Measurements from ENCODE around the gene GATAD1. TPM values are rescaled to one million over a fixed set of nuclear protein-coding genes. Genes with fewer than 3 reads are reported as not detected.
"Not testable (repeated sequence)": the region's sequence is repeated elsewhere in the genome, so short reads cannot be mapped to it uniquely, and the experiment has no call there.

Gene GATAD1
- total RNA-seq, 1 experiment from 2014 or later, result 27.0 TPM

DNA sequence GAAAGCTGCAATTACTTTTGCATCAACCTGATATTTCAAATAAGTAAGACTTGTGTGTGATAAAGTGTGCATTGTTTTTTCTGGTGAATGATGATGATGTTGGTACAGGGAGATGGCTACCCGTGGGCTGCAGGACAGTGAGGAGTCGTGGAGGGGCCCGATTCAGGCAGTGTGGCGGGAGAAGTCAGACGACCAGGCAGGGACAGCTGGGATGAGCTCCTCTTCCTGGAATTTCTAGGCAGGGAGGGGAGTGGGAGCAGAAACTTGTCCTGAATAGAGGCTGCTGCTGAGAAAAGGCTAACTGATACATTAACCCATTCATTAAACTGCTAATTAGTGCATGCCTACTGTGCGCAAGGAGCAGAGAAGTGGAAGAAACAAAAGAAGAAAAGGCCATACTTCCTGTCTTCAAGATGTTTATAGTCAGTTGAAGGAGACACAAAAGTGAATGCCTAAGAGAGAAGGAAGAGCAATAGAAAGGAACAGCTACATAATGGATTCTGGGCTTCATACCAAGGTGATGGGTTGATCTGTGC, 9.3 kb upstream of the GATAD1 start:
- Histone ChIP-seq H3K27me3 (ENCODE audit: control insufficient read depth, insufficient read depth, low read length) (no peaks in the 10 kb centered on the region; the same call in none of the 2 replicates), H3K27ac (ENCODE audit: low read length) (no peak overlapping the region), H3K36me3 (ENCODE audit: control insufficient read depth, insufficient read depth, low read length) (no peaks in the 10 kb centered on the region), H3K4me3 (ENCODE audit: low read depth in 2 of 2, low read length in 2 of 2) (no peak overlapping the region), H3K4me1 (ENCODE audit: control insufficient read depth, insufficient read depth, low read length) (no peaks in the 10 kb centered on the region), H3K9me3 (ENCODE audit: control insufficient read depth, insufficient read depth, low read depth, low read length) (no peaks in the 10 kb centered on the region)
- DNase-seq (ENCODE audit: low read depth, low spot score), result no peak
- ATAC-seq, result no peak
- TF ChIP-seq, protein P1, sequence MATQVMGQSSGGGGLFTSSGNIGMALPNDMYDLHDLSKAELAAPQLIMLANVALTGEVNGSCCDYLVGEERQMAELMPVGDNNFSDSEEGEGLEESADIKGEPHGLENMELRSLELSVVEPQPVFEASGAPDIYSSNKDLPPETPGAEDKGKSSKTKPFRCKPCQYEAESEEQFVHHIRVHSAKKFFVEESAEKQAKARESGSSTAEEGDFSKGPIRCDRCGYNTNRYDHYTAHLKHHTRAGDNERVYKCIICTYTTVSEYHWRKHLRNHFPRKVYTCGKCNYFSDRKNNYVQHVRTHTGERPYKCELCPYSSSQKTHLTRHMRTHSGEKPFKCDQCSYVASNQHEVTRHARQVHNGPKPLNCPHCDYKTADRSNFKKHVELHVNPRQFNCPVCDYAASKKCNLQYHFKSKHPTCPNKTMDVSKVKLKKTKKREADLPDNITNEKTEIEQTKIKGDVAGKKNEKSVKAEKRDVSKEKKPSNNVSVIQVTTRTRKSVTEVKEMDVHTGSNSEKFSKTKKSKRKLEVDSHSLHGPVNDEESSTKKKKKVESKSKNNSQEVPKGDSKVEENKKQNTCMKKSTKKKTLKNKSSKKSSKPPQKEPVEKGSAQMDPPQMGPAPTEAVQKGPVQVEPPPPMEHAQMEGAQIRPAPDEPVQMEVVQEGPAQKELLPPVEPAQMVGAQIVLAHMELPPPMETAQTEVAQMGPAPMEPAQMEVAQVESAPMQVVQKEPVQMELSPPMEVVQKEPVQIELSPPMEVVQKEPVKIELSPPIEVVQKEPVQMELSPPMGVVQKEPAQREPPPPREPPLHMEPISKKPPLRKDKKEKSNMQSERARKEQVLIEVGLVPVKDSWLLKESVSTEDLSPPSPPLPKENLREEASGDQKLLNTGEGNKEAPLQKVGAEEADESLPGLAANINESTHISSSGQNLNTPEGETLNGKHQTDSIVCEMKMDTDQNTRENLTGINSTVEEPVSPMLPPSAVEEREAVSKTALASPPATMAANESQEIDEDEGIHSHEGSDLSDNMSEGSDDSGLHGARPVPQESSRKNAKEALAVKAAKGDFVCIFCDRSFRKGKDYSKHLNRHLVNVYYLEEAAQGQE (IDR thresholded peaks at IDR 0.05; ENCODE audit: insufficient read depth in 1 of 2, low read depth in 2 of 2, low read length in 1 of 2), result no peak
- TF ChIP-seq SIN3A (IDR thresholded peaks at IDR 0.05; ENCODE audit: borderline replicate concordance, insufficient read depth, low read depth, low read length) (no peak), TCF7L2 (IDR thresholded peaks at IDR 0.05; ENCODE audit: low read depth, low read length) (no peak), POLR2AphosphoS5 (IDR thresholded peaks at IDR 0.05; ENCODE audit: low read depth, low read length) (no peak)
- TF ChIP-seq, protein P2, sequence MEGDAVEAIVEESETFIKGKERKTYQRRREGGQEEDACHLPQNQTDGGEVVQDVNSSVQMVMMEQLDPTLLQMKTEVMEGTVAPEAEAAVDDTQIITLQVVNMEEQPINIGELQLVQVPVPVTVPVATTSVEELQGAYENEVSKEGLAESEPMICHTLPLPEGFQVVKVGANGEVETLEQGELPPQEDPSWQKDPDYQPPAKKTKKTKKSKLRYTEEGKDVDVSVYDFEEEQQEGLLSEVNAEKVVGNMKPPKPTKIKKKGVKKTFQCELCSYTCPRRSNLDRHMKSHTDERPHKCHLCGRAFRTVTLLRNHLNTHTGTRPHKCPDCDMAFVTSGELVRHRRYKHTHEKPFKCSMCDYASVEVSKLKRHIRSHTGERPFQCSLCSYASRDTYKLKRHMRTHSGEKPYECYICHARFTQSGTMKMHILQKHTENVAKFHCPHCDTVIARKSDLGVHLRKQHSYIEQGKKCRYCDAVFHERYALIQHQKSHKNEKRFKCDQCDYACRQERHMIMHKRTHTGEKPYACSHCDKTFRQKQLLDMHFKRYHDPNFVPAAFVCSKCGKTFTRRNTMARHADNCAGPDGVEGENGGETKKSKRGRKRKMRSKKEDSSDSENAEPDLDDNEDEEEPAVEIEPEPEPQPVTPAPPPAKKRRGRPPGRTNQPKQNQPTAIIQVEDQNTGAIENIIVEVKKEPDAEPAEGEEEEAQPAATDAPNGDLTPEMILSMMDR (IDR thresholded peaks at IDR 0.05), result no peak
- in situ Hi-C loops (cut with HindIII; ENCODE audit: low pct_unique_long_range_greater_than_20kb, low sequenced_read_pairs) (no loop called here), intact Hi-C loops (cut with micrococcal nuclease; ENCODE audit: unreplicated experiment) (no loop called here)
- POLR2A ChIA-PET, result interaction anchor here (0.6 kb wide), 1 partner anchor 99 kb away, joined by 4 read pairs; no protein-coding TSS in a partner anchor
- no TSS peak for BruUV-seq (replicated peaks)
- CTCF ChIA-PET, result interaction anchor here (0.6 to 0.8 kb wide), 2 partner anchors 12 to 29 kb away, joined by 3 to 4 read pairs; no protein-coding TSS in a partner anchor

DNA sequence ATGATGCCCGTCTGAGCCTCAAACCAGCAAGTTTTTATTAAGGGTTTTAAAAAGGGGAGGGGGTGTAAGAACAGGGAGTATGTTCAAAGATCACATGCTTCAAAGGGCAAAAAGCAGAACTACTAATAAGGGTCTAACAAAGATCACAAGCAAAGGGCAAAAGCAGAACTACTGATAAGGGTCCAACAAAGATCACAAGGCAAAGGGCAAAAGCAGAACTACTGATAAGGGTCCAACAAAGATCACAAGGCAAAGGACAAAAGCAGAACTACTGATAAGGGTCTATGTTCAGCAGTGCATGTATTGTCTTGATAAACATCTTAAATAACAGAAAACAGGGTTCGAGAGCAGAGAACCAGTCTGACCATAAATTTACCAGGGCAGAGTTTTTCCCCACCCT, 4.6 kb upstream of the GATAD1 start:
- BruUV-seq (replicated peaks); H3K4me1 ChIP-seq (ENCODE audit: control insufficient read depth, insufficient read depth, low read length); H3K9me3 ChIP-seq (ENCODE audit: control insufficient read depth, insufficient read depth, low read depth, low read length); H3K27me3 ChIP-seq (ENCODE audit: control insufficient read depth, insufficient read depth, low read length); POLR2A ChIA-PET; ATAC-seq; in situ Hi-C loops (cut with HindIII; ENCODE audit: low pct_unique_long_range_greater_than_20kb, low sequenced_read_pairs); H3K36me3 ChIP-seq (ENCODE audit: control insufficient read depth, insufficient read depth, low read length); CTCF ChIA-PET; DNase-seq (ENCODE audit: low read depth, low spot score); H3K27ac ChIP-seq (ENCODE audit: low read length); H3K4me3 ChIP-seq (ENCODE audit: low read depth in 2 of 2, low read length in 2 of 2): not testable (repeated sequence)
- intact Hi-C loops (cut with micrococcal nuclease; ENCODE audit: unreplicated experiment), result loop anchor here (10.0 kb wide), 1 partner anchor 308 kb away; the partner anchor contains the start of gene CYP51A1

DNA sequence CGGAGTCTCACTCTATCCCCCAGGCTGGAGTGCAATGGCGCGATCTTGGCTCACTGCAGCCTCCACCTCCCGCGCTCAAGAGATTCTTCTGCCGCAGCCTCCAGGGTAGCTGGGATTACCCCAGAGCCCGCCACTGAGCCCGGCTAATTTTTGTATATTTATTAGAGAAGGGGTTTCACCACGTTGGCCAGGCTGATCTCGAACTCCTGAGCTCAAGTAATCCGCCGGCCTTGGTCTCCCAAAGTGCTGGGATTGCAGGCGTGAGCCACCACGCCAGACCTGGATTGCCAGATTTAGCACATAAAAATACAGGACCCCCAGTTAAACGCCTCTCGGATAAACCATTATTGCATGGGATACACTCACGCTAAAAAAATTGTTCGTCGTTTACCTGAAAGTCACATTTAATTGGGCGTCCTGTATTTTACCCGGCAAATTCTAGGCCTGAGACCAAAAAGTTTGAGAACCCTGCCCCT, 375 bp upstream of the GATAD1 start:
- Histone ChIP-seq H3K4me3 (ENCODE audit: low read depth in 2 of 2, low read length in 2 of 2) (peak overlapping the region; percentile 72 to 99), H3K27ac (ENCODE audit: low read length) (peak overlapping the region; percentile 59), H3K36me3 (ENCODE audit: control insufficient read depth, insufficient read depth, low read length) (peaks cover 18% of the 10 kb centered on the region), H3K27me3 (ENCODE audit: control insufficient read depth, insufficient read depth, low read length) (no peaks in the 10 kb centered on the region), H3K9me3 (ENCODE audit: control insufficient read depth, insufficient read depth, low read depth, low read length) (no peaks in the 10 kb centered on the region), H3K4me1 (ENCODE audit: control insufficient read depth, insufficient read depth, low read length) (peaks cover 7% of the 10 kb centered on the region)
- no peak for TF ChIP-seq SIN3A (IDR thresholded peaks at IDR 0.05; ENCODE audit: borderline replicate concordance, insufficient read depth, low read depth, low read length)
- TF ChIP-seq, protein P1 (IDR thresholded peaks at IDR 0.05; ENCODE audit: insufficient read depth in 1 of 2, low read depth in 2 of 2, low read length in 1 of 2), result no peak
- TF ChIP-seq, protein P2 (IDR thresholded peaks at IDR 0.05), result no peak; the same call in 1 of the 2 replicates
- TF ChIP-seq TCF7L2 (IDR thresholded peaks at IDR 0.05; ENCODE audit: low read depth, low read length), result no peak
- TF ChIP-seq POLR2AphosphoS5 (IDR thresholded peaks at IDR 0.05; ENCODE audit: low read depth, low read length), result no peak
- intact Hi-C loops (cut with micrococcal nuclease; ENCODE audit: unreplicated experiment) (loop anchor here (1.0 to 10.0 kb wide), 3 partner anchors 23 to 312 kb away; partner anchors contain the start of genes CYP51A1 and LRRD1), in situ Hi-C loops (cut with HindIII; ENCODE audit: low pct_unique_long_range_greater_than_20kb, low sequenced_read_pairs) (no loop called here)
- no TSS peak for BruUV-seq (replicated peaks)
- ChIA-PET POLR2A (interaction anchor here (0.6 to 1.0 kb wide), 3 partner anchors 82 to 1460 kb away, joined by 3 to 7 read pairs (median 3); partner anchors contain the start of genes PEX1 and RBM48), CTCF (interaction anchor here (0.5 to 3.0 kb wide), 11 partner anchors 11 to 397 kb away, joined by 3 to 29 read pairs (median 3); partner anchors contain the start of genes ANKIB1, KRIT1, PEX1 and RBM48)
- ATAC-seq (peak; percentile 3), DNase-seq (ENCODE audit: low read depth, low spot score) (peak; percentile 84)

All from Panc1 (cell line).